Measurements from ENCODE around the gene NAV3.

- no peak for TF ChIP-seq CTCF (conservative IDR thresholded peaks at IDR 0.05; ENCODE audit: low read depth, low read length)
- no peak for TF ChIP-seq EZH2phosphoT487 (IDR thresholded peaks at IDR 0.05; ENCODE audit: borderline replicate concordance, low read length)
Observed at GRCh38 chr12:77786675-77787074, 44.0 kb upstream of the NAV3 start.

All from PC-3 (cell line).